Karpas-422 (cell line): ENCODE data around the gene ABCA12. TPM values are rescaled to one million over a fixed set of nuclear protein-coding genes. Genes with fewer than 3 reads are reported as not detected.

Experiments
- DNase-seq: peaks from one replicate; pipeline ENCODE4 v3.0.0-alpha.2; 2015
- H2AFZ ChIP-seq: fragments of 200-600 bp; sonication (generic); 2 replicates; pipeline ENCODE4 v1.6.1; 2014; ENCODE audit warnings: antibody characterized with exemption, low read length, mixed read lengths
- H3K27ac ChIP-seq: fragments of 200-600 bp; sonication (generic); 2 replicates; pipeline ENCODE4 v1.5.1; 2014; ENCODE audit warnings: mild to moderate bottlenecking, low read length, moderate library complexity
- H3K27me3 ChIP-seq: fragments of 200-600 bp; sonication (generic); 2 replicates; pipeline ENCODE4 v1.6.1; 2014; ENCODE audit warnings: low read length, mixed read lengths
- H3K36me3 ChIP-seq: fragments of 200-600 bp; sonication (generic); 2 replicates; pipeline ENCODE4 v1.6.1; 2014; ENCODE audit warnings: low read length, mixed read lengths; ENCODE audit not compliant: insufficient read depth
- H3K4me1 ChIP-seq: fragments of 200-600 bp; sonication (generic); 2 replicates; pipeline ENCODE4 v1.6.1; 2014; ENCODE audit warnings: mild to moderate bottlenecking, low read length, mixed read lengths
- H3K4me2 ChIP-seq: fragments of 200-600 bp; sonication (generic); 2 replicates; pipeline ENCODE4 v1.6.1; 2014; ENCODE audit warnings: low read length, low read depth, mild to moderate bottlenecking; ENCODE audit not compliant: poor library complexity, severe bottlenecking
- H3K4me3 ChIP-seq: fragments of 200-600 bp; sonication (generic); 2 replicates; pipeline ENCODE4 v1.5.1; 2014; ENCODE audit warnings: mild to moderate bottlenecking, antibody characterized with exemption, low read length, mixed read lengths
- H3K79me2 ChIP-seq: fragments of 200-600 bp; sonication (generic); 2 replicates; pipeline ENCODE4 v1.6.1; 2014; ENCODE audit warnings: mild to moderate bottlenecking, low read length, mixed read lengths
- H3K9ac ChIP-seq: fragments of 200-600 bp; sonication (generic); 2 replicates; pipeline ENCODE4 v1.6.0; 2014; ENCODE audit warnings: low read length
- H3K9me2 ChIP-seq: fragments of 200-600 bp; sonication (generic), shearing (Covaris generic); replicated peaks from 2 replicates; pipeline ENCODE4 v1.6.0; 2014; ENCODE audit warnings: mild to moderate bottlenecking, low read length, moderate library complexity; ENCODE audit not compliant: insufficient read depth
- H3K9me3 ChIP-seq: fragments of 300-700, 200-600 bp; sonication (generic); 2 replicates; pipeline ENCODE4 v1.6.1; 2014; ENCODE audit warnings: low read length, mixed read lengths
- H4K20me1 ChIP-seq: fragments of 200-600 bp; sonication (generic); 2 replicates; pipeline ENCODE4 v1.6.1; 2014; ENCODE audit warnings: mild to moderate bottlenecking, antibody characterized with exemption, low read length, low read depth; ENCODE audit not compliant: insufficient read depth
- total RNA-seq: library from RNA; depleted of rRNA; stranded (reverse); fragments of >200 nt; shearing (Covaris generic); gene quantifications from 2 replicates; pipeline ENCODE4 v1.2.3, GENCODE V29; 2014; ENCODE audit warnings: low replicate concordance

ABCA12 gene
- total RNA-seq, 1 experiment from 2014 or later, result not detected

DNA sequence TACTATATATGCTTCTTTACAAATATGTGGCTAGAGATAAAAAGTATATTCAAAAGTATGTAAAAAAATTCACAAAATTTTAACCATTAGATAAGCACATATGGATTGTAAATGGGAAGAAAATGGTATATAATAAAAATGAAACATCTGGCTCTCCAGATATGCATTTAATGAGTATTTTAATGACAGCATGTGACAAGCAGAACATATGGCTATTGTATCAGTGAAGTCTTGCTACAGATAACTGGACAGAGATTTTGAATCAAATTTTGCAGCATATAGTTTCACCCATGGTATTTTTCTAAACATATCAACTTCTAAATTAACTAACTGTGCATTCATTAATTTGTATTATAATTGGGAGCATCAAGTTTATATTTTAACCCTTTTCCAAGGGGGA, 5.0 kb upstream of the ABCA12 start:
- DNase-seq, result no peak
- H3K9me2 ChIP-seq, result no peaks in the 10 kb centered on the region
- no peaks in the 10 kb centered on the region for H3K9me3 ChIP-seq
- no peaks in the 10 kb centered on the region for H3K36me3 ChIP-seq
- H3K9ac ChIP-seq, result no peak overlapping the region
- H3K27me3 ChIP-seq, result no peaks in the 10 kb centered on the region
- no peak overlapping the region for H3K4me2 ChIP-seq
- no peaks in the 10 kb centered on the region for H4K20me1 ChIP-seq
- H3K4me1 ChIP-seq, result no peaks in the 10 kb centered on the region
- H3K27ac ChIP-seq, result no peak overlapping the region
- H3K79me2 ChIP-seq, result no peaks in the 10 kb centered on the region
- H2AFZ ChIP-seq, result no peak overlapping the region
- H3K4me3 ChIP-seq, result no peak overlapping the region

DNA sequence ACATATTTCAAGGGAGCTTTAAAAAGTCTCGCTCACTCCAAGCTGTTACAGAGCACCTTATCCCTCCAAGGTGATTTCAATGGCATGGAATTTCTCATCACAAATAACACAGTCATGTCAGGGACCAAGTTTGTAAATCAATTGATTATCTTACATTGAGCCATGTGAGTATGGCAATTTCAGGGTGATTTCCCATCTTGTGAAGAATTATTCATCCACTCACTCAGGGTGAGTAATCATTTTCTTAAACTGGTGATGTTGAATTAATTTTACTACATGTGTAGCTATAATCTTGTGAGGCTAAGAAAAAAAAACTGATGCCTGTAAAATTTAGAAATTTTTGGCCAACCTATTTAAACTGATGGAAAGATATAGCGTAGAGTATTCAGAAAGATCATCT, 3.3 kb upstream of the ABCA12 start:
- no peak for DNase-seq
- Histone ChIP-seq H3K27ac (no peak overlapping the region), H3K9me2 (no peaks in the 10 kb centered on the region), H3K4me3 (no peak overlapping the region), H3K36me3 (no peaks in the 10 kb centered on the region), H3K9ac (no peak overlapping the region), H4K20me1 (no peaks in the 10 kb centered on the region), H3K4me1 (no peaks in the 10 kb centered on the region), H3K27me3 (no peaks in the 10 kb centered on the region), H3K9me3 (no peaks in the 10 kb centered on the region), H2AFZ (no peak overlapping the region), H3K79me2 (no peaks in the 10 kb centered on the region), H3K4me2 (no peak overlapping the region)

DNA sequence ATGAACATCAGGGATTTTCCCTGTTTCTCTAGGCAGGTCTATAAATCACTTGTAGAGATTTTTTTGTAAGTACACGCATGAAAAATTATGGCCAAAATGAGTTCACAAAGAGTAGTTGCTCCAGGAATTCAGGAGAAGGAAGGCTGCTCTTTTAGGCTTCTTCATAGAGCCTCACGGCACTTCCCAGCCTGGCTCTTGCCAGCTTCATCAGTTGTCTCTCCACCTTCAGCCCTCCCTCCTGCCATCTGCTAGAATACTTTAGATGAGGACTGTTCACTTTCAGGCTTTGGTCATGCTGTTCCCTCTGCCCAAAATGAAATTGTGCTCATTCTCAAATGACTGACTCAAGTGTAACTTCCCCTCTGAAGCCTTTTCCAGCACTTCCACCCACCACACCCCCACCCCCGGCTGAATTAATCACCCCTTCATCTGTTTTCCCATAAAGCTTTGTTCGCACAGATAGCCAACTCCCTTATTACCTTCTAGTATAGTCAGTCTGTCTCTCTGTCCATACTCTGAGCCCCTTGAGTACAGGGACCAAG, 1.8 kb upstream of the ABCA12 start:
- Histone ChIP-seq H3K4me2 (no peak overlapping the region), H3K4me1 (no peaks in the 10 kb centered on the region), H3K9ac (no peak overlapping the region), H3K36me3 (no peaks in the 10 kb centered on the region), H4K20me1 (no peaks in the 10 kb centered on the region), H3K9me3 (no peaks in the 10 kb centered on the region), H3K27me3 (no peaks in the 10 kb centered on the region), H3K4me3 (no peak overlapping the region), H3K79me2 (no peaks in the 10 kb centered on the region), H3K27ac (no peak overlapping the region), H2AFZ (no peak overlapping the region), H3K9me2 (no peaks in the 10 kb centered on the region)
- DNase-seq, result no peak

DNA sequence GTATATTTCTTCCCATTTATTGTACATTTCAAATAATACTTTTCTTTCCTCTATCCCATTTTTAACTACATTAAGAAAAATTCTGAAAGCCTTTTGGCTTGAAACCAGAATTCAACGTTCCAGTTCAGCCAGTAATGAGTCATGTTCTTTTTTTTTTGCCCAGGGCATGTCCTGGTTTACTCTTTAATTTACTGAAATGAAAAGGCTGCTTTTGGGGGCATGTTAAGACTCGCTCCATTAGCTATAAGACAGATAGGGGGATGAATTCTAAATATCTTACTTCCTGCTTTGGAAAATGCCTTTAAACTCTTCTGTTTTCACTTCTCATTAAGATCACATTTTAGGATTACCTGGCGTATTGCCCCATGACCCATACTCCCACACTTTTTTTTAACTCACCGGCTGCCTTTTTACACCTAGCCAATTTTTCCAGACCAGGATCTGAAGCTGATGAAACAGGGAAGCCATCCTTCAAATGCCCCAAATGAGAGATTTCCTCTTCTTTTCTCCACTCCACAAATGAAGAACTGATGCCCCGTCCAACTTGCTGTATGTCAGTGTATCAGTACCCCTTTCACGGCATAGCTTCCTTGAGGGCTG, 585 bp downstream of the ABCA12 start:
- Histone ChIP-seq H3K9me3 (no peaks in the 10 kb centered on the region), H3K4me2 (no peak overlapping the region), H3K4me3 (no peak overlapping the region), H2AFZ (no peak overlapping the region), H3K27me3 (no peaks in the 10 kb centered on the region), H3K27ac (no peak overlapping the region), H3K9ac (no peak overlapping the region), H4K20me1 (no peaks in the 10 kb centered on the region), H3K36me3 (no peaks in the 10 kb centered on the region), H3K4me1 (no peaks in the 10 kb centered on the region), H3K9me2 (no peaks in the 10 kb centered on the region), H3K79me2 (no peaks in the 10 kb centered on the region)
- DNase-seq, result no peak

DNA sequence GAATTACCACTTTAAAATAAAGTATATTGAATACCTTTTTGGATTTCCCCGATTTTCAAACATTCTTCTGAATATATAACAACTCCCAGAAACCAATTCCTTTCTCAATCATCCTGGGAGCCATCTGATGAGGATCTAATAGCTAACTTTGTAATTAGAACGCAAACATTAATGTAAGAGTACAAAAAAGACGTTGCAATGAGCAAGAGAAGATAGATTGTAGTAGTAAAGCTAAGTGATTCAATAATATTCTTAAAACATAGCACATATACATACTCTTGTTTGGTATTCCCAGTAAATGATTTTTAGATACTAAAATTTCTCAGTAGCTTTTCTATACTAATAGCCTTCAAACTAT, 1.1 kb downstream of the ABCA12 start:
- no peaks in the 10 kb centered on the region for H3K9me2 ChIP-seq
- H2AFZ ChIP-seq, result no peak overlapping the region
- H3K9me3 ChIP-seq, result no peaks in the 10 kb centered on the region
- no peak overlapping the region for H3K4me2 ChIP-seq
- no peak overlapping the region for H3K9ac ChIP-seq
- H3K27me3 ChIP-seq, result no peaks in the 10 kb centered on the region
- H3K79me2 ChIP-seq, result no peaks in the 10 kb centered on the region
- H3K4me1 ChIP-seq, result no peaks in the 10 kb centered on the region
- no peaks in the 10 kb centered on the region for H3K36me3 ChIP-seq
- no peak overlapping the region for H3K27ac ChIP-seq
- no peaks in the 10 kb centered on the region for H4K20me1 ChIP-seq
- no peak for DNase-seq
- no peak overlapping the region for H3K4me3 ChIP-seq

DNA sequence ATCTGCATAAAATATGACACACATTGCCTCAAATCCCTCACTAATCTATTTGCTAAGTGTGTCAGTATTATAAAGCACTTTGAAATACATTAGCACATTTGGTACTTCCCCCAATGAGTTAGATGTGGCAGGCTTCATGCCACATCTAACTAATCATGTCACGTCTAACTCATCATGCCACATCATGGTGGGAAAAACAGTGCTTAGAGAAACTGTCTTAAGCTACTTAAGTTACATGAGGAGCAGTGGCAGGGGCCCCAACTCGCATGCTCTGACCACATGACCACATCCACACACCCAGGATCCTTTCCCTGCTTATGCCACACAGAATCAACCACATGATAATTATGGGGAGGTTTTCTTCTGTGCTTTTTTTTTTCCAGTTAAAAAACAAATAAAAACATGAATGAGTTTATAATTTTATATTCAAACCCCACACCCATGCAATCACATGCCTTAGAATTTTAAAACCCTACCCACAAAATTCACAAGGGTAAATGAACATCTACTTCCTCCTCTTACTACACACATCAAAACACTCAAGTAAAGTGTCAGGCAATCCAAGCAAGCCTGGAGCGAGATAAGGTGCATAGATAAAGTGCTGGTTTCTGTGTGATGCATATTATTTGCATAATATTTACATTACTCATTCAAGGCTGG, 1.6 kb downstream of the ABCA12 start:
- Histone ChIP-seq H3K9me3 (no peaks in the 10 kb centered on the region), H3K4me1 (no peaks in the 10 kb centered on the region), H3K27ac (no peak overlapping the region), H3K9me2 (no peaks in the 10 kb centered on the region), H3K9ac (no peak overlapping the region), H3K27me3 (no peaks in the 10 kb centered on the region), H3K4me3 (no peak overlapping the region), H2AFZ (no peak overlapping the region), H4K20me1 (no peaks in the 10 kb centered on the region), H3K36me3 (no peaks in the 10 kb centered on the region), H3K79me2 (no peaks in the 10 kb centered on the region), H3K4me2 (no peak overlapping the region)
- no peak for DNase-seq

DNA sequence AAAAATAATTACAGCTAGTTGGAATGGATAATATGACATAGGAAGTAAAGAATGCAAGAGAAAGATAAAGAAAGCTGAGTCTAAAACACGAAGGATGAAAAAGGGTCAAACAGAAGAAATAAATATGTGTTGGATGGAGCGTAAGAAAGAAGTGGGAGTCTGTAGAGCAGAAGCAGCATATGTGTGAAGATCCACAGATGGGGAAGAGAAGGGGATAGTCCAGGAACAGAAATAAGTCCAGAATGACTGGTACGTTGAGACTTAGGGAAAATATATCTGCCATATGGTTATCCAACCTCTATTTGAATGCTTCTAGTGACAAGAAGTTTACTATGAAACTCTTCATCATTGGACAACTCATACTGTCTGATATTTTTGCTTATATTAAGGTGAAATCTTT, 18.0 kb downstream of the ABCA12 start:
- Histone ChIP-seq H3K27me3 (no peaks in the 10 kb centered on the region), H3K4me3 (no peak overlapping the region), H3K4me2 (no peak overlapping the region), H3K9me3 (no peaks in the 10 kb centered on the region), H3K9me2 (no peaks in the 10 kb centered on the region), H3K36me3 (no peaks in the 10 kb centered on the region), H4K20me1 (no peaks in the 10 kb centered on the region), H3K27ac (no peak overlapping the region), H3K79me2 (no peaks in the 10 kb centered on the region), H3K4me1 (no peaks in the 10 kb centered on the region), H2AFZ (no peak overlapping the region), H3K9ac (no peak overlapping the region)
- DNase-seq, result no peak

DNA sequence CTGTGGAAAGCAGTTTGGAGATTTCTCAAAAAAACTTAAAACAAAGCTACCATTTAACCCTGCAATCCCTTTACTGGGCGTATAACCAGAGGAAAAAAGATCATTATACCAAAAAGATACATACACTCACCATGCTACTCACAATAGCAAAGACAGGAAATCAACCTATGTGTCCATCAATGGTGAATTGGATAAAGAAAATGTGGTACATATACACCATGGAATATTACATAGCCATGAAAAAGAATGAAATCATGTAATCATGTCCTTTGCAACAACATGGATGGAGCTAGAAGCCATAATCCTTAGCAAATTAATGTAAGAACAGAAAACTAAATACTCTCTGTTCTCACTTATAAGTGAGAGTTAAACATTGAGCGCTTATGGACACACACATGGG, 18.6 kb downstream of the ABCA12 start:
- no peak for DNase-seq
- no peak overlapping the region for H3K4me3 ChIP-seq

More for the DNA sequence above, 18.6 kb downstream of the ABCA12 start:
- H3K27ac ChIP-seq, result no peak overlapping the region
- H3K9ac ChIP-seq, result no peak overlapping the region
- H3K4me2 ChIP-seq, result no peak overlapping the region
- no peaks in the 10 kb centered on the region for H3K27me3 ChIP-seq
- no peaks in the 10 kb centered on the region for H3K9me3 ChIP-seq
- H3K4me1 ChIP-seq, result no peaks in the 10 kb centered on the region
- no peaks in the 10 kb centered on the region for H3K79me2 ChIP-seq
- no peaks in the 10 kb centered on the region for H4K20me1 ChIP-seq
- no peaks in the 10 kb centered on the region for H3K36me3 ChIP-seq
- H3K9me2 ChIP-seq, result no peaks in the 10 kb centered on the region
- no peak overlapping the region for H2AFZ ChIP-seq
